Epithelial cell of esophagus (primary cell): ENCODE data around the gene FKBP11.
"Not testable (repeated sequence)": the region's sequence is repeated elsewhere in the genome, so short reads cannot be mapped to it uniquely, and the experiment has no call there.

Experiments used
- DNase-seq: peaks from one replicate; pipeline ENCODE4 v3.0.0; 2010; ENCODE audit warnings: low read depth
- H3K4me3 ChIP-seq: 2 replicates; pipeline ENCODE4 v1.5.1; 2011; ENCODE audit warnings: mild to moderate bottlenecking, low read length, control low read depth
- CTCF ChIP-seq: IDR thresholded peaks from 2 replicates; pipeline ENCODE4 v1.5.1; 2011; ENCODE audit warnings: low read depth, mild to moderate bottlenecking, low read length, control low read depth, inconsistent platforms; ENCODE audit not compliant: insufficient read depth; ENCODE audit errors: missing control alignments

FKBP11 gene

DNA sequence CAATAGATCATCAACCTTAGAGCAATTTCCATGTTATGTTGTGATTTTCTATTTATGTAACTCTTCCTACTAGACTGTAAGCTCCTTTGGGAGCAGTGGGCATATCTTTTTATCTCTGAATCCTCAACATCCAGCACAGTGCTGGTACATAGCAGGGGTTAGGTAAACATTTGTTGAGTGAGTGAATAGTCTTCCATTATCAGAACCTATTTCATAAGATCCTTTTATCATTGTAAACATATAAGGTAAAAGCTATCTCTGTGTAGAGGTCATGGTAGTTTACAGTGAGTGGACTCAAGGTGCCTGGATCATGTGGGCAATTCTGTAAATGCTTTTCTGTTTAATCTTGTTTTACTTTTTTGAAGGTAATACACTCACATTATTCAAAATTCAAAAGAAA is 15.1 kb downstream of the FKBP11 start:
- no peak for DNase-seq
- no peak overlapping the region for H3K4me3 ChIP-seq
- TF ChIP-seq CTCF = no peak

GRCh38 chr12:48909698-48910097 is 15.6 kb downstream of the FKBP11 start:
- DNase-seq, H3K4me3 ChIP-seq: not testable (repeated sequence)

- TF ChIP-seq CTCF = no peak
- DNase-seq = no peak
- no peak overlapping the region for H3K4me3 ChIP-seq
These were observed 18.0 kb downstream of the FKBP11 start for GRCh38 chr12:48907245-48907644.

DNA sequence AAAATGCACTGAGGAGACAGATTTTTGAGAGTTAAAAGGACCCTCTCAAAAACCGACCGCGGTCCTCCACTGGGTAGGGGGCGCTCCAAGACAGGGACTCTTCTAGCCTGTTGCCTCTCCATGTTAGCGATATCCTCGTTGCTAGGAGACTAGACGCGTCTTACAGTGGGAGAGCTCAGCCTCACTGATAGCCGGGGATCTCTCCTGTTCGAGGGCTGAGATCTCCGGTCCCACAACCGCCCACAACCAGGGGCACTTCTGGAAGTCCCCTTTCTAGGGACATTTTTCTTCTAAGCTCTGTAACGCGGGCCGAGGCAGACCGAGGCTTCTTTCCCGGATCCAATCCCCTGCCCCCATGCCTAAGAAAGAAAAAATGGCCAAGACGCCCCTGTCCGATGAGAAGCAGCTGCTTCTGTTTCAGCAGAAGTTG is 21.3 kb downstream of the FKBP11 start:
- peak; percentile 77 for DNase-seq
- H3K4me3 ChIP-seq = peak overlapping the region; percentile 47
- peak; percentile 65 for TF ChIP-seq CTCF

DNA sequence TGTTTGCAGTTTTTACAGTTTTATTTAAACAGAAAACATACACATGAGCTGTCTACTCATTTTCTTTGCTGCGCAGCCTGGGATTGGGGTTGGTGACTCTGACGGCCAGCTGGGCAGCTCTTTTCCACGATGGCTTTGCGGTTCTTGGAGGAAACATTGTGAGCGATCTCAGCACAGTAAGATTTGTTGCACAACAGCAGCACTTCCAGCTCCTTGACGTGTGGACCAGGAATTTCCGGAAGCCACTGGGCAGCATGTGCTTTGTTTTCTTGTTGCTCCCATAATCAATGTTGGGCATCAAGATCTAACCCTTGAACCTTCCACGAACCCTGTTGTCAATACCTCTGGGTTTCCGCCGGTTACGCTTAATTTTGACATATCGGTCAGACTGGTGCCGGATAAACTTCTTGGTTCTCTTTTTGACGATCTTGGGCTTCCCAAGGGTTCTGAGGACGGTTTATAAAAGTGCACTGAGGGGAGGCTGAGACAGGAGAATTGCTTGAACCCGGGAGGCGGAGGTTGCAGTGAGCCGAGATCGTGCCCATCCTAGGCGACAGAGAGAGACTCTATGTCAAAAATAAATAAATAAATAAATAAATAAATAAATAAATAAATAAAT is 21.8 kb downstream of the FKBP11 start:
- no peak for TF ChIP-seq CTCF
- no peak for DNase-seq
- no peak overlapping the region for H3K4me3 ChIP-seq

GRCh38 chr12:48901278-48901677 is 24.0 kb downstream of the FKBP11 start:
- no peak overlapping the region for H3K4me3 ChIP-seq
- DNase-seq = peak; percentile 69
- TF ChIP-seq CTCF = no peak

DNA sequence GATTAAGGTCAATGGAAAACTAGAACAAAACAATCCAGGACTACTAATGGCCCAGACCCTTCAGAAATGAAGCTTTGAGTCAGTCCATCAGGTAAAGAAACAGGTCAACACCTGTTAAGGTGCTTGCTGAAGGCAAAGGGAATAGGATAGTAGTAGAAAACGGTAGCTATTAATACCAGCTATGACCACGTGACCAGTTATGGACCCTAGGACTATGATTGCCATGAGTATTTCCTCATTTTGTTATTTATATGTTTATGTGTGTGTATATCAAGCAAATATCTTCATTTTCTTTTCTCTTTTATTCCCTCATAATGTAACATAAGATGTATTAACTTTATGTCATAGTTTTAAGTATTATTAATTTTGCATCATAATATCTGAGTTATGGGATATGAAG is 25.6 kb downstream of the FKBP11 start:
- H3K4me3 ChIP-seq = no peak overlapping the region
- no peak for TF ChIP-seq CTCF

More for the DNA sequence above, 25.6 kb downstream of the FKBP11 start:
- no peak for DNase-seq
